IPS-18a (cell line): ENCODE measurements around the gene CTAG1B.
"Not testable (repeated sequence)": the region's sequence is repeated elsewhere in the genome, so short reads cannot be mapped to it uniquely, and the experiment has no call there.

Experiments used
- H3K27ac ChIP-seq: one replicate; pipeline ENCODE4 v1.5.1; 2013; ENCODE audit warnings: low read length
- H3K27me3 ChIP-seq: one replicate; pipeline ENCODE4 v1.6.1; 2013; ENCODE audit warnings: mild to moderate bottlenecking, low read length; ENCODE audit not compliant: control insufficient read depth, insufficient read depth
- H3K36me3 ChIP-seq: one replicate; pipeline ENCODE4 v1.6.1; 2013; ENCODE audit warnings: low read depth, low read length; ENCODE audit not compliant: control insufficient read depth
- H3K4me1 ChIP-seq: one replicate; pipeline ENCODE4 v1.6.1; 2013; ENCODE audit warnings: low read depth, low read length; ENCODE audit not compliant: control insufficient read depth
- H3K4me3 ChIP-seq: one replicate; pipeline ENCODE4 v1.5.1; 2013; ENCODE audit warnings: low read length
- H3K9ac ChIP-seq: one replicate; pipeline ENCODE4 v1.6.1; 2013; ENCODE audit warnings: mild to moderate bottlenecking, low read length, moderate library complexity
- H3K9me3 ChIP-seq: one replicate; pipeline ENCODE4 v1.6.1; 2013; ENCODE audit warnings: low read depth, low read length; ENCODE audit not compliant: control insufficient read depth

CTAG1B gene

DNA sequence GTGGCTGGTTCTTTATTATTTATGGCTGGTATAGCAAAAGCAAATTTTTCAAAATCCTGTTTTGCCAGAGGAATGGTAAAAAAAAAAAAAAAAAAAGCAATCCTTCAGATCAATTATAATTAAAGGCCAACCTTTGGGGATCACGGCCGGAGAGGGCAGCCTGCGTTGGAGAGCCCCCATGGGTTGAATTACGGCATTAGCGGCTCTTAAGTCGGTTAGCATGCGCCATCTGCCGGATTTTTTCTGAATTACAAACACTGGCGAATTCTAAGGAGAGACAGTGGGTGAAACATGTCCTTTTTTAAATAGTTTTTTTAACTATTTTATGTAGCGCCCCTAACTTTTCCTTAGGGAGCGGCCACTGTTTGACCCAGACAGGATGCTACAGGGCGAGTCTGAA lies 5.5 kb downstream of the CTAG1B start:
- H3K27me3 ChIP-seq, H3K36me3 ChIP-seq, H3K9me3 ChIP-seq, H3K4me3 ChIP-seq, H3K4me1 ChIP-seq, H3K9ac ChIP-seq, H3K27ac ChIP-seq: not testable (repeated sequence)

- H3K9ac ChIP-seq, H3K4me3 ChIP-seq, H3K27ac ChIP-seq, H3K9me3 ChIP-seq, H3K4me1 ChIP-seq, H3K36me3 ChIP-seq, H3K27me3 ChIP-seq: not testable (repeated sequence)
Measured at GRCh38 chrX:154611146-154611545, 7.9 kb downstream of the CTAG1B start.

DNA sequence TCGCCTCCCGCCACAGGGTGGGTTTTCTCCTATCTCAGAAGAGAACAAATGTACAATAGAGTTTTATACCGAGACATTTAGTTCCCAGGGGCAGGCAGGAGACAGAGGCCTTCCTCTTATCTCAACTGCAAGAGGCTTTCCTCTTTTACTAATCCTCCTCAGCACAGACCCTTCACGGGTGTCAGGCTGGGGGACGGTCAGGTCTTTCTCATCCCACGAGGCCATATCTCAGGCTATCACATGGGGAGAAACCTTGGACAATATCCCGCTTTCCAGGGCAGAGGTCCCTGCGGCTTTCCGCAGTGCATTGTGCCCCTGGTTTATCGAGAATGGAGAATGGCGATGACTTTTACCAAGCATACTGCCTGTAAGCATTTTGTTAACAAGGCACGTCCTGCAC lies 10.3 kb downstream of the CTAG1B start:
- not testable (repeated sequence) for H3K9me3 ChIP-seq, H3K4me1 ChIP-seq, H3K36me3 ChIP-seq, H3K27ac ChIP-seq, H3K4me3 ChIP-seq, H3K27me3 ChIP-seq, H3K9ac ChIP-seq

GRCh38 chrX:154607976-154608375 lies 11.1 kb downstream of the CTAG1B start:
- H3K27me3 ChIP-seq, H3K9ac ChIP-seq, H3K4me3 ChIP-seq, H3K27ac ChIP-seq, H3K36me3 ChIP-seq, H3K4me1 ChIP-seq, H3K9me3 ChIP-seq: not testable (repeated sequence)

- no peaks in the 10 kb centered on the region for H3K36me3 ChIP-seq
- H3K4me3 ChIP-seq: no peak overlapping the region
- no peak overlapping the region for H3K9ac ChIP-seq
- H3K9me3 ChIP-seq: peaks cover 6% of the 10 kb centered on the region
- no peaks in the 10 kb centered on the region for H3K4me1 ChIP-seq
- H3K27me3 ChIP-seq: no peaks in the 10 kb centered on the region
- H3K27ac ChIP-seq: no peak overlapping the region
Measured at GRCh38 chrX:154607370-154607769, 11.7 kb downstream of the CTAG1B start.

GRCh38 chrX:154605566-154605965 lies 13.5 kb downstream of the CTAG1B start:
- no peaks in the 10 kb centered on the region for H3K27me3 ChIP-seq
- no peak overlapping the region for H3K27ac ChIP-seq
- H3K9ac ChIP-seq: no peak overlapping the region
- H3K4me3 ChIP-seq: no peak overlapping the region
- no peaks in the 10 kb centered on the region for H3K36me3 ChIP-seq
- H3K9me3 ChIP-seq: peaks cover 2% of the 10 kb centered on the region
- H3K4me1 ChIP-seq: no peaks in the 10 kb centered on the region

GRCh38 chrX:154603438-154604430 lies 15.3 kb downstream of the CTAG1B start:
- H3K27ac ChIP-seq: no peak overlapping the region
- no peak overlapping the region for H3K4me3 ChIP-seq

DNA sequence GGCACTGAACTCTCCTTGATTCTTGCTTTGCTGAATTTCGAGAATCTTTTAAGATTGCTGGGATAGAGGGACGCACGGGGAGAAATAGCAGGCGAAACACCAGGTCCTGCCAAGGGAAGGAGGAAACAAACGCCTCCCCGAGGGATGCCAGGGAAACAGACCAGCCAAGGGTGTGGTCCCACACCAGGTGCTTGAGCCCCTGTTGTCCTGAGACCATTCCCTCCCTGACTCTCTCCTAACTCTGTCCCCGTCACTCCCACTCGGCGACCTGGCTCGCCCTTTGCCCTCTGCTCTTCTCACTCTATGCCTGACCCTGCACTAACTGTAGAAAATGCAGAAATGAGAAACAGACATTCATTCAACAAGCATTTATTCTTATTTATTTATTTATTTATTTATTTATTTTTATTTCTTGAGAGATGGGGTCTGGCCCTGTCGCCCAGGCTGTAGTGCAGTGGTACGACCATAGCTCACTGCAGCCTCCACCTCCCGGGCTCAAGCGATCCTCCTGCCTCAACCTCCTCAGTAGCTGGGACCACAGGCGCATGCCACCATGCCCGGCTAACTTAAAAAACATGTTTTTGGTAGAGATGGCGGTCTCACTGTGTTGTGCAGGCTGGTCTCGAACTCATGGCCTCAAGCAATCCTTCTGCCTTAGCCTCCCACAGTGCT lies 16.2 kb downstream of the CTAG1B start:
- Histone ChIP-seq H3K27me3 (no peaks in the 10 kb centered on the region), H3K9ac (no peak overlapping the region), H3K4me3 (no peak overlapping the region), H3K27ac (no peak overlapping the region), H3K4me1 (no peaks in the 10 kb centered on the region), H3K36me3 (no peaks in the 10 kb centered on the region), H3K9me3 (peaks cover 4% of the 10 kb centered on the region)

More at GRCh38 chrX:154603438-154604430, 15.3 kb downstream of the CTAG1B start:
- Histone ChIP-seq H3K9ac (no peak overlapping the region), H3K36me3 (no peaks in the 10 kb centered on the region), H3K9me3 (no peaks in the 10 kb centered on the region), H3K4me1 (no peaks in the 10 kb centered on the region), H3K27me3 (no peaks in the 10 kb centered on the region)

DNA sequence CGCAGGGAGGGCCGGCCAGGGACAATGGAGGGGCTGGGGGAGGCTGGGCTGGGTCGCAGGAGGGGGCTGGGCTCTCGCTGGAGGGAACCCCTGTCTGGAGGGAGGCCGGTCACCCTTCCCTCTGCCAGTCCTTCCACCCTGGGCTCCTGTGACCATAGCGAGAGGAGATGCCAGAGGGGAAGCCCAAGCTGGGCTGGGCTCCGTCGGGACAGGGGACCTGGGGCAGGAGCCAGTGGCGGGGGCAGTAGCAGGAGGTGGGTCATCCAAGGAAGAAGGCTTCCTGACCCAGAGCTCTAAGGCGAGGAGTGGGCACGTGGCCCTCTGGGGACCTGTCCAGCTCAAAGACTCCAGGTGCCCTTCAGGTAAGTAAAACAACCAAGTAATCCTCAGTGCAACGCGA lies 16.9 kb downstream of the CTAG1B start:
- H3K9ac ChIP-seq: no peak overlapping the region
- H3K9me3 ChIP-seq: peaks cover 10% of the 10 kb centered on the region
- no peak overlapping the region for H3K4me3 ChIP-seq
- no peak overlapping the region for H3K27ac ChIP-seq
- H3K36me3 ChIP-seq: no peaks in the 10 kb centered on the region
- no peaks in the 10 kb centered on the region for H3K4me1 ChIP-seq
- H3K27me3 ChIP-seq: no peaks in the 10 kb centered on the region

DNA sequence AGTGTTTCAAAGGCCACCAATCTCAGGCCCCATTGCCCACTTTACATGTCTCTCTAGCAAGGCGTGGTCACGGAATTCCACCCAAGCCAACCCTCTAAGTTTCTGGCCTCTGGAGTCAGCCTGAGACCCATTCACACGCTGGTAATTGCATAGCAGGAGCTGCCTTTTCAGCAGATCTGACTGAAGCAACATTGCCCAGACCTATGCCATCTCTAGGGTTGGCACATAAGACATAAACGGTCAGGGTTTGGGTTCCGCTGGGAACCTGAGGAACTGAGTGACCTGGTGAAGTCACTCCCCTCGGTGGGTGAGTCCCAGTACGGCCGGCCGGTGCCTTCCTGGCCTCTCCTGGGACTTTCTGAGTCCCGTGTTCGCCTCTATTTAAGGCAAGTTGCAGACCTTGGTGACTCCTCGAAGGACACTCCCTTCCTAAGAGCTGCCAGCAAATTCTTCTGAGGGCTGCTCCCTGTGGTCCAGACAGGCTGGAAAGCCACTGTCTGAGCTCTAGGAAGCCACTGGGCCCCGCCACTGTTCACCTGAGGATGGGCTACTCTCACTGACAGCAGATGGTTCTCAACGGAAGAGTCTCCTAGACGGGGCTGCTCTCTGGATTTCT lies 18.2 kb downstream of the CTAG1B start:
- H3K4me1 ChIP-seq: peaks cover 5% of the 10 kb centered on the region
- H3K4me3 ChIP-seq: no peak overlapping the region
- no peaks in the 10 kb centered on the region for H3K27me3 ChIP-seq
- H3K9me3 ChIP-seq: peaks cover 10% of the 10 kb centered on the region
- no peaks in the 10 kb centered on the region for H3K36me3 ChIP-seq
- H3K27ac ChIP-seq: no peak overlapping the region
- no peak overlapping the region for H3K9ac ChIP-seq

DNA sequence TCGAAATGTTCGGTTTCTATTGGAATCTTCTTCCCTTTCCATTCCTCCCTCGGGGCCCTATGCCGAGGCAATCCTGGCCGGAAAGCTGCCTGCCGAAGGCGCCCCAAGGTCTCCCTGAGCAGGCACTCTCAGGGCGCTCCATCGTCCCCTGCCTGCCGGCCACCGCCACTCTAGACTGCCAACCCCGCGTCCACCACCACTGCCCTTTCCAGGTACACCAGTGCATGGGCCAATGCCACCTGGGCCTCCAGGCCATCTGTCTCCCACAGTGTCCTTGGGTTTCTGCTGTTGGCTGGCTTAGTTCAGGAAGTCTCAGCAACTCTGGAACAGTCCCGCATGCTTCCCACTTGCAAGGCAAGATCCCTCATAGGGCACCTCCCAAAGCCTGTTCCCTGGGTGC lies 19.6 kb downstream of the CTAG1B start:
- H3K27me3 ChIP-seq: no peaks in the 10 kb centered on the region
- no peak overlapping the region for H3K27ac ChIP-seq
- H3K4me3 ChIP-seq: no peak overlapping the region
- H3K9ac ChIP-seq: no peak overlapping the region
- no peaks in the 10 kb centered on the region for H3K36me3 ChIP-seq
- peaks cover 10% of the 10 kb centered on the region for H3K9me3 ChIP-seq
- H3K4me1 ChIP-seq: peaks cover 7% of the 10 kb centered on the region
